Osteoblast (primary cell): ENCODE data around the gene DPF3. TPM values are rescaled to one million over a fixed set of nuclear protein-coding genes. Genes with fewer than 3 reads are reported as not detected.

Source experiments
- DNase-seq: peaks from one replicate; pipeline ENCODE4 v3.0.0; 2011; ENCODE audit warnings: low spot score, mixed read lengths; ENCODE audit not compliant: insufficient read length; ENCODE audit errors: missing footprints
- H2AFZ ChIP-seq: 2 replicates; pipeline ENCODE4 v1.6.0; 2011; ENCODE audit warnings: mild to moderate bottlenecking, low read length
- H3K27ac ChIP-seq: 2 replicates; pipeline ENCODE4 v1.5.1; 2011; ENCODE audit warnings: mild to moderate bottlenecking, low read depth, low read length, moderate library complexity
- H3K27me3 ChIP-seq: 2 replicates; pipeline ENCODE4 v1.6.0; 2012; ENCODE audit warnings: mild to moderate bottlenecking, control low read depth, inconsistent platforms, low read length, moderate library complexity; ENCODE audit not compliant: insufficient read depth
- H3K36me3 ChIP-seq: 2 replicates; pipeline ENCODE4 v1.5.1; 2011; ENCODE audit warnings: mild to moderate bottlenecking, low read length, control low read depth, moderate library complexity; ENCODE audit not compliant: insufficient read depth
- H3K4me1 ChIP-seq: 2 replicates; pipeline ENCODE4 v1.5.1; 2011; ENCODE audit warnings: mild to moderate bottlenecking, low read length, control low read depth, moderate library complexity; ENCODE audit not compliant: insufficient read depth
- H3K4me2 ChIP-seq: 2 replicates; pipeline ENCODE4 v1.6.0; 2011; ENCODE audit warnings: mild to moderate bottlenecking, low read length; ENCODE audit not compliant: insufficient read depth
- H3K4me3 ChIP-seq: fragments of 200-600 bp; sonication (generic); 3 replicates; pipeline ENCODE4 v1.5.1; 2012; ENCODE audit warnings: mild to moderate bottlenecking, low read length, inconsistent platforms; ENCODE audit not compliant: insufficient read depth
- H3K79me2 ChIP-seq: 2 replicates; pipeline ENCODE4 v1.6.0; 2012; ENCODE audit warnings: mild to moderate bottlenecking, low read length, control low read depth, inconsistent platforms; ENCODE audit not compliant: insufficient read depth
- H3K9me3 ChIP-seq: 2 replicates; pipeline ENCODE4 v1.5.1; 2011; ENCODE audit warnings: low read depth, low read length, control low read depth
- H4K20me1 ChIP-seq: 2 replicates; pipeline ENCODE4 v1.6.0; 2012; ENCODE audit warnings: mild to moderate bottlenecking, low read length, control low read depth; ENCODE audit not compliant: insufficient read depth
- CTCF ChIP-seq: IDR thresholded peaks from 2 replicates; pipeline ENCODE4 v1.5.1; 2011; ENCODE audit warnings: mild to moderate bottlenecking, low read depth, low read length, moderate library complexity; ENCODE audit errors: extremely low read depth
- total RNA-seq: library from RNA; depleted of rRNA; stranded (reverse); fragments of >200 nt; gene quantifications from 2 replicates; pipeline ENCODE4 v1.2.3, GENCODE V29; 2012

Gene DPF3
- total RNA-seq, 1 donor, result 1.8 TPM

- Histone ChIP-seq H2AFZ (no peak overlapping the region), H3K27me3 (no peaks in the 10 kb centered on the region), H3K79me2 (no peaks in the 10 kb centered on the region), H3K4me3 (no peak overlapping the region), H4K20me1 (no peaks in the 10 kb centered on the region), H3K36me3 (no peaks in the 10 kb centered on the region), H3K4me2 (peak overlapping the region; percentile 1), H3K27ac (peak overlapping the region; percentile 86), H3K4me1 (peaks cover 33% of the 10 kb centered on the region), H3K9me3 (no peaks in the 10 kb centered on the region)
- no peak for DNase-seq
- TF ChIP-seq CTCF, result no peak
Measured at GRCh38 chr14:72666610-72667009, 227.3 kb downstream of the DPF3 start.

- Histone ChIP-seq H3K4me1 (peaks cover 33% of the 10 kb centered on the region), H3K9me3 (no peaks in the 10 kb centered on the region), H3K36me3 (no peaks in the 10 kb centered on the region), H3K4me3 (no peak overlapping the region), H3K4me2 (peak overlapping the region; percentile 67), H2AFZ (no peak overlapping the region), H3K27me3 (no peaks in the 10 kb centered on the region), H4K20me1 (no peaks in the 10 kb centered on the region), H3K79me2 (no peaks in the 10 kb centered on the region), H3K27ac (peak overlapping the region; percentile 87)
- no peak for TF ChIP-seq CTCF
- DNase-seq, result peak; percentile 86
Measured at GRCh38 chr14:72665259-72665658, 228.6 kb downstream of the DPF3 start.

GRCh38 chr14:72664651-72665050, 229.2 kb downstream of the DPF3 start:
- H3K4me3 ChIP-seq, result no peak overlapping the region
- no peaks in the 10 kb centered on the region for H4K20me1 ChIP-seq
- peaks cover 33% of the 10 kb centered on the region for H3K4me1 ChIP-seq
- no peaks in the 10 kb centered on the region for H3K27me3 ChIP-seq
- no peak for DNase-seq
- no peaks in the 10 kb centered on the region for H3K36me3 ChIP-seq
- no peaks in the 10 kb centered on the region for H3K79me2 ChIP-seq
- no peak for TF ChIP-seq CTCF
- H3K4me2 ChIP-seq, result peak overlapping the region; percentile 8
- H3K27ac ChIP-seq, result peak overlapping the region; percentile 87
- no peaks in the 10 kb centered on the region for H3K9me3 ChIP-seq
- H2AFZ ChIP-seq, result no peak overlapping the region

- Histone ChIP-seq H4K20me1 (no peaks in the 10 kb centered on the region), H3K4me2 (peak overlapping the region; percentile 8), H3K4me1 (peaks cover 33% of the 10 kb centered on the region), H3K4me3 (no peak overlapping the region), H3K79me2 (no peaks in the 10 kb centered on the region), H3K27me3 (no peaks in the 10 kb centered on the region), H3K36me3 (no peaks in the 10 kb centered on the region), H2AFZ (peak overlapping the region; percentile 6), H3K27ac (peak overlapping the region; percentile 87), H3K9me3 (no peaks in the 10 kb centered on the region)
- DNase-seq, result no peak
- no peak for TF ChIP-seq CTCF
Measured at GRCh38 chr14:72663956-72664650, 229.8 kb downstream of the DPF3 start.
